A172 (cell line): Measurements from ENCODE around the gene HTRA3. TPM values are rescaled to one million over a fixed set of nuclear protein-coding genes. Genes with fewer than 3 reads are reported as not detected.

Source experiments
- DNase-seq: peaks from one replicate; pipeline ENCODE4 v3.0.0-alpha.2; 2015; ENCODE audit warnings: low spot score
- total RNA-seq: library from RNA; depleted of rRNA; stranded (reverse); fragments of >200 nt; shearing (Covaris generic); gene quantifications from 2 replicates; pipeline ENCODE4 v1.2.3, GENCODE V29; 2014; rRNA removed

HTRA3 gene
- not detected in 2 replicates for total RNA-seq

- DNase-seq: no peak
These were observed at the start of gene HTRA3 for GRCh38 chr4:8269535-8270417. TSS of gene HTRA3 (plus strand) at chr4:8269754. CDS start at chr4:8269969, 215 bp downstream.

- no peak for DNase-seq
These were observed 48.7 kb upstream of the HTRA3 start for GRCh38 chr4:8220661-8221450.

GRCh38 chr4:8221476-8221875 lies 48.1 kb upstream of the HTRA3 start:
- no peak for DNase-seq

- no peak for DNase-seq
These were observed 47.6 kb upstream of the HTRA3 start for GRCh38 chr4:8221985-8222384.

GRCh38 chr4:8222609-8223388 lies 46.8 kb upstream of the HTRA3 start:
- DNase-seq: no peak

- no peak for DNase-seq
These were observed 45.1 kb upstream of the HTRA3 start for GRCh38 chr4:8224267-8224974.

- DNase-seq: no peak
These were observed 44.5 kb upstream of the HTRA3 start for GRCh38 chr4:8224975-8225625.

GRCh38 chr4:8225706-8226443 lies 43.7 kb upstream of the HTRA3 start:
- no peak for DNase-seq

- no peak for DNase-seq
These were observed 42.3 kb upstream of the HTRA3 start for GRCh38 chr4:8227201-8227770.

- no peak for DNase-seq
These were observed 41.7 kb upstream of the HTRA3 start for GRCh38 chr4:8227771-8228318.

- DNase-seq: peak; percentile 83
These were observed 41.0 kb upstream of the HTRA3 start for GRCh38 chr4:8228319-8229250.

GRCh38 chr4:8229331-8229975 lies 40.1 kb upstream of the HTRA3 start:
- DNase-seq: no peak

- DNase-seq: no peak
These were observed 39.5 kb upstream of the HTRA3 start for GRCh38 chr4:8230033-8230432.

- no peak for DNase-seq
These were observed 38.7 kb upstream of the HTRA3 start for GRCh38 chr4:8230891-8231290.

- DNase-seq: no peak
These were observed 38.0 kb upstream of the HTRA3 start for GRCh38 chr4:8231551-8232049.

GRCh38 chr4:8232748-8233147 lies 36.8 kb upstream of the HTRA3 start:
- DNase-seq: no peak

- DNase-seq: no peak
These were observed 35.7 kb upstream of the HTRA3 start for GRCh38 chr4:8233672-8234484.
